Mucosa of rectum (tissue), 2 donors: ENCODE data around the gene PAN3.

ENCODE experiments used
- H3K27ac ChIP-seq, 2 donors: one replicate each; pipeline ENCODE4 v1.7.0; 2013; ENCODE audit warnings: inconsistent platforms in 2 of 2, low read depth in 2 of 2, low read length in 2 of 2
- H3K27me3 ChIP-seq, 2 donors: one replicate each; pipeline ENCODE4 v1.7.0; 2013; ENCODE audit warnings: low read length in 2 of 2; ENCODE audit not compliant: control insufficient read depth in 2 of 2, insufficient read depth in 2 of 2
- H3K36me3 ChIP-seq, 2 donors: one replicate each; pipeline ENCODE4 v1.7.0; 2013; ENCODE audit warnings: low read length in 2 of 2; ENCODE audit not compliant: control insufficient read depth in 2 of 2, insufficient read depth in 2 of 2
- H3K4me1 ChIP-seq, 2 donors: one replicate each; pipeline ENCODE4 v1.7.0; 2013; ENCODE audit warnings: low read length in 2 of 2, mild to moderate bottlenecking in 1 of 2; ENCODE audit not compliant: control insufficient read depth in 2 of 2, insufficient read depth in 2 of 2
- H3K4me3 ChIP-seq, 2 donors: one replicate each; pipeline ENCODE4 v1.7.0; 2013; ENCODE audit warnings: low read length in 2 of 2
- H3K9ac ChIP-seq, 2 donors: one replicate each; pipeline ENCODE4 v1.7.0; 2013; ENCODE audit warnings: low read length in 2 of 2, low read depth in 1 of 2, mild to moderate bottlenecking in 1 of 2
- H3K9me3 ChIP-seq, 2 donors: one replicate each; pipeline ENCODE4 v1.7.0; 2013; ENCODE audit warnings: low read length in 2 of 2; ENCODE audit not compliant: control insufficient read depth in 2 of 2
- donor health status: healthy.
- donor health status: Normal muscosa, but diverticular disease.

The PAN3 gene

DNA sequence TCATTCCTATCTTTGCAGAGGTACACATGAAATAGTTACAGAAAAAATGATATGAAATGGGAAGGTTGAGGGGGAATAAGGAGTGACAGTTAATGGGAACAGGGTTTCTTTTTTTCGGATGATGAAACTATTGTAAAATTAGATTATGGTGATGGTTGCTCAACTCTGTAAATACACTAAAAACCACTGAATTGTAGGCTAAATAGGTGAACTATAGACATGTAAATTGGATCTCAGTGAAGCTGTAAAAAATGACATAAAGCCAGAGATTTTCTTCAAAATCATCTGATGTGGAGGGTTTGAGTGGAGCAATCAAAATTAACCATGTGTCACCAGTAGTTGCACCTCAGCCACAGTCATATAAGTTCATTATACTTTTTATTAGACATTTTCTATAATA is 31.4 kb upstream of the PAN3 start:
- H3K27ac ChIP-seq: no peak overlapping the region
- H3K4me3 ChIP-seq: no peak overlapping the region
- no peaks in the 10 kb centered on the region for H3K9me3 ChIP-seq
- no peak overlapping the region for H3K9ac ChIP-seq
- peaks cover 2 to 9% of the 10 kb centered on the region in 2 donors for H3K27me3 ChIP-seq
- no peaks in the 10 kb centered on the region for H3K36me3 ChIP-seq
- no peaks in the 10 kb centered on the region for H3K4me1 ChIP-seq

DNA sequence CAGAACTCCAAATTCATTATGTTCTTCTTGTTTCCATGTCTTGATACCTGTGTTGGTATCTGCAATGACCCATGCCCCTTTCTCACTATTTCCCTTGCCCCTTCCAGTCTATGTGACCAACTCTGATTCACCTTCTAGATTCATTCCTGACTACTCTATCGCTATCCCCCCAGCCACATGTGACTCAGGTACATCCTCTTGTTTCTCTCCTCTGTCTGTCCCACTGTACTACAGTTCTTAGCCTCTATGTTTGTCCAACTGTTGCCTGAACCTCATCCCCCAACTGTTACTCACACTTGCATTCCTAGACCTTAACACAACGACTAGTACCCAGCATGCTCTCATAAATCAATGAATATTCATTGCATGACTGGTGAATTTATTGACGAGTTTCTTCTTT is 27.9 kb upstream of the PAN3 start:
- Histone ChIP-seq H3K4me1 (no peaks in the 10 kb centered on the region), H3K9ac (no peak overlapping the region), H3K27me3 (peaks cover 2 to 4% of the 10 kb centered on the region in 2 donors), H3K4me3 (no peak overlapping the region), H3K9me3 (no peaks in the 10 kb centered on the region), H3K36me3 (no peaks in the 10 kb centered on the region), H3K27ac (no peak overlapping the region)

- no peaks in the 10 kb centered on the region for H3K4me1 ChIP-seq
- no peaks in the 10 kb centered on the region for H3K36me3 ChIP-seq
- no peak overlapping the region for H3K27ac ChIP-seq
- no peak overlapping the region for H3K9ac ChIP-seq
- H3K9me3 ChIP-seq: no peaks in the 10 kb centered on the region
- no peaks in the 10 kb centered on the region for H3K27me3 ChIP-seq
- no peak overlapping the region for H3K4me3 ChIP-seq
These were observed 21.6 kb upstream of the PAN3 start for GRCh38 chr13:28116736-28117135.

GRCh38 chr13:28117689-28118377 is 20.5 kb upstream of the PAN3 start:
- no peak overlapping the region for H3K27ac ChIP-seq
- H3K36me3 ChIP-seq: no peaks in the 10 kb centered on the region
- no peaks in the 10 kb centered on the region for H3K9me3 ChIP-seq
- H3K4me3 ChIP-seq: no peak overlapping the region
- no peaks in the 10 kb centered on the region for H3K4me1 ChIP-seq
- no peak overlapping the region for H3K9ac ChIP-seq
- no peaks in the 10 kb centered on the region for H3K27me3 ChIP-seq

GRCh38 chr13:28120317-28120716 is 18.0 kb upstream of the PAN3 start:
- H3K27me3 ChIP-seq: no peaks in the 10 kb centered on the region
- no peaks in the 10 kb centered on the region for H3K36me3 ChIP-seq
- H3K9me3 ChIP-seq: no peaks in the 10 kb centered on the region
- no peak overlapping the region for H3K9ac ChIP-seq
- no peak overlapping the region for H3K4me3 ChIP-seq
- no peaks in the 10 kb centered on the region for H3K4me1 ChIP-seq
- no peak overlapping the region for H3K27ac ChIP-seq

GRCh38 chr13:28121224-28121623 is 17.1 kb upstream of the PAN3 start:
- Histone ChIP-seq H3K4me1 (no peaks in the 10 kb centered on the region), H3K4me3 (no peak overlapping the region), H3K27me3 (no peaks in the 10 kb centered on the region), H3K36me3 (no peaks in the 10 kb centered on the region), H3K9ac (no peak overlapping the region), H3K9me3 (no peaks in the 10 kb centered on the region), H3K27ac (no peak overlapping the region)

DNA sequence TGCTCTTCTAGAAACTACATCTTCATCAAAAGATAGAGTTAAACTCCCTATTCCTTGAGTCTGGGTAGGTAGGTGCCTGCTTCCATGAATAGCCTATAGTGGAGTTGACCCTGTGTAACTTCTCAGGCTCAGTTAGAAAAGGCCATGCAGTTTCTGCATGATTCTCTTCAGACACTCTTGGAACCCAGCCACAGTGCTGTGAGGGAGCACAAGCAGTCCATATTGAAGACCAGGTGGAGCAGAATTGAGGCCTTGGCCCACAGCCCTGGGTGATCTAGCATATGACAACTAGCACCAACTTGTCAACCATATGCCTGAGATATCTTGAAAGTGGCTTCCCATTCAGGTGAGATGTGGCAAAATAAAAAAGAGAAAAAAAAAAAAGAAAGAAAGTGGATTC is 10.3 kb upstream of the PAN3 start:
- H3K9ac ChIP-seq: no peak overlapping the region
- no peaks in the 10 kb centered on the region for H3K36me3 ChIP-seq
- H3K4me3 ChIP-seq: no peak overlapping the region
- no peak overlapping the region for H3K27ac ChIP-seq
- H3K9me3 ChIP-seq: no peaks in the 10 kb centered on the region
- H3K4me1 ChIP-seq: no peaks in the 10 kb centered on the region
- no peaks in the 10 kb centered on the region for H3K27me3 ChIP-seq

DNA sequence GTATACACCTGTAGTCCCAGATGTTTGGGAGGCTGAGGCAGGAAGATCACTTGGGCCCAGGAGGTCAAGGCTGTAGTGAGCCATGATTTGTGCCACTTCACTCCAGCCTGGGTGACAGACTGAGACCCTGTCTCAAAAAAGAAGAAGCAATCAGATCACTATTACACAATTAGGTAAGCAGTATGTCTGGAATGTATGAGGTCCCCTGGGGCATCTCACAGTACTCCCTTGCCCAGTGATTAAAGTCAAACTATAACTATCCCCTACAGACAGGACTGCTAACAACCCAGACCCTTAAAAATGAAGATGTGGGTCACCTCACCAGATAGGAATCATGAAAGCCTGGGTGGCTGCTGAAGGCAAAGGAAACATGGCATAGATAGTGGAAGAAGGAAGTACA is 9.4 kb upstream of the PAN3 start:
- Histone ChIP-seq H3K36me3 (no peaks in the 10 kb centered on the region), H3K27ac (no peak overlapping the region), H3K27me3 (no peaks in the 10 kb centered on the region), H3K4me1 (no peaks in the 10 kb centered on the region), H3K9ac (no peak overlapping the region), H3K9me3 (no peaks in the 10 kb centered on the region), H3K4me3 (no peak overlapping the region)

DNA sequence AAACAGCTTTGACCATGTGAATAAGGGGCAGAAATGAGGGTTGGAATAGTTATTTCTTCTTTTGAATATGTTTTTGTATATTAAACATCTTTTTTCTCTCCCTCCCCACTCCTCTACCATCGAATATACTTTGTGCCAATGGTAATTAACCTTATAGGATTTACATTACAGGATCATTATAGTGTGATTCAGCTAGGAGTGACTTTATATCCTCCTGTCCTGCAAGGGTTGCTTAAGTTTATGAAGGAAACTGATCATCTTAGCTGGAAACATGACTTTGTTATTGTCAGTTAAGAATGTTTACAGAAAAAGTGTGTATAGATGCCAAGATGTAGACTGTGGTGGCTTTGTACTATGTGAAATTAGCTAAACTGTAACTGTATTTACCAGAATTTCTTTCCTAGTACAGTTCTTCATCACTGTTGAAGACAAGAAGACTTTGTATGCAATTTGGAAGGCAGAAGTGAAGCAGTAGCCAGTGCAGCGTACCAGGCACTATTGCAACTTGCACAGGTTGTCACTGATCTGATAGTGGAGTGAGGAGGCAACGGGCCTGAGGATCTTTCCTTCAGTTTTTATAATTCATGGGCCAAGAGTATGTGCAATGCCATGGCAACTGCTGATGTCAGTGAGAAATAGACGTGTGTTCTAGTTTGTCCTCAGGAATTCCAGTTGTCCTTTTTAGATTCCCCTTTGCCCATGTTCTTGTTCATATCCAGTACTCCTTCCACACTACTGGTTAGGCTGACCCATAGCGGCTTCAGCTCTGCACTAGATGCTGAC is 8.2 kb upstream of the PAN3 start:
- Histone ChIP-seq H3K27me3 (no peaks in the 10 kb centered on the region), H3K9ac (no peak overlapping the region), H3K9me3 (no peaks in the 10 kb centered on the region), H3K4me1 (no peaks in the 10 kb centered on the region), H3K36me3 (no peaks in the 10 kb centered on the region), H3K27ac (no peak overlapping the region), H3K4me3 (no peak overlapping the region)

DNA sequence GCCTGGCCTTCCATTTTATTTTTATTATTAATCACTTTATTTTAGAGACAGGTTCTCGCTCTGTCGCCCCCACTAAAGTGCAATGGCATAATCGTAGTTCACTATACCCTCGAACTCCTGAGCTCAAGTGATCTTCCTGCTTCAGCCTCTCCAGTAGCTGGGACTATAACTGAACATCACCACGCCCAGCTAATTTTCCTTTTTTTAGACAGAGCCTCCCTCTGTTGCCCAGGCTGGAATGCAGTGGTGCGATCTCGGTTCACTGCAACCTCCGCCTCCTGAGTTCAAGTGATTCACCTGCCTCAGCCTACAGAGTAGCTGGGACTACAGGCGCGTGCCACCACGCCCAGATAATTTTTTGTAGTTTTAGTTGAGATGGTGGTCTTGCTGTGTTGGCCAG is 6.7 kb upstream of the PAN3 start:
- Histone ChIP-seq H3K4me1 (peaks cover 0 to under 1% of the 10 kb centered on the region in 2 donors), H3K4me3 (no peak overlapping the region), H3K27me3 (no peaks in the 10 kb centered on the region), H3K9ac (no peak overlapping the region), H3K36me3 (no peaks in the 10 kb centered on the region), H3K27ac (no peak overlapping the region), H3K9me3 (no peaks in the 10 kb centered on the region)
